Measurements from ENCODE around the gene PSME3IP1.

PSME3IP1 gene

GRCh38 chr16:57229079-57229478 is 43.2 kb upstream of the PSME3IP1 start:
- DNase-seq (ENCODE audit: low read depth) = no peak
- no peak for TF ChIP-seq CTCF (IDR thresholded peaks at IDR 0.05; ENCODE audit: low read depth, low read length, missing control alignments)
- no peak overlapping the region for H3K4me3 ChIP-seq (ENCODE audit: low read depth, low read length)

- DNase-seq (ENCODE audit: low read depth) = no peak
- H3K4me3 ChIP-seq (ENCODE audit: low read depth, low read length) = no peak overlapping the region
- no peak for TF ChIP-seq CTCF (IDR thresholded peaks at IDR 0.05; ENCODE audit: low read depth, low read length, missing control alignments)
These were observed 41.1 kb upstream of the PSME3IP1 start for GRCh38 chr16:57226701-57227621.

- no peak overlapping the region for H3K4me3 ChIP-seq (ENCODE audit: low read depth, low read length)
- DNase-seq (ENCODE audit: low read depth) = no peak
- TF ChIP-seq CTCF (IDR thresholded peaks at IDR 0.05; ENCODE audit: low read depth, low read length, missing control alignments) = no peak
These were observed 40.1 kb upstream of the PSME3IP1 start for GRCh38 chr16:57225978-57226377.

DNA sequence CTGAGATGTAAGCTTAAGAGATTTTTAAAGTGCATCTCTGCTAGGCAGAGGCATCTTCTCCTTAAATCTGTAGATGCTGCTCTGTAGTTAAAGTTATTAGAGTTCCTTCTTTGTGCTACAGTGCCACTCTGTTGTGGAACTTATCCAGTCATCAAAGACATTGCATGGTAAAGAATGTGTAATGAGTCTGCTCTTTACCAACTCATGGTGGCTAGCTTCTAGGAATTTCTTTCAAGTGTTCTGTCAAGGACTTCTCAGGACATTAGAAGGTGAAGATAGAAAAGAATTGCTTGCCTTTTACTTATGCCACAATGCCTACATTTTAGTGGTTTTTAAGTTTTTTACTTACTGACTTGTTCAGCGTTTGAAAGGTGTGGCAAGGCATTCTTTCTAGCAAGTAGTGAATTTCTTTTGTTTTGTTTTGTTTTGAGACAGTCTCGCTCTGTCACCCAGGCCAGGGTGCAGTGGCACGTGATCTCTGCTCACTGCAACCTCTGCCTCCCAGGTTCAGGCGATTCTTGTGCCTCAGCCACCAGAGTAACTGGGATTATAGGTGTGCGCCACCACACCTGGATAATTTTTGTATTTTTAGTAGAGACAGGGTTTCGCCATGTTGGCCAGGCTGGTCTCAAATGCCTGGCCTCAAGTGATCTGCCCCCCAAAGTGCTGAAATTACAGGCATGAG is 39.0 kb upstream of the PSME3IP1 start:
- no peak overlapping the region for H3K4me3 ChIP-seq (ENCODE audit: low read depth, low read length)
- TF ChIP-seq CTCF (IDR thresholded peaks at IDR 0.05; ENCODE audit: low read depth, low read length, missing control alignments) = no peak
- no peak for DNase-seq (ENCODE audit: low read depth)

DNA sequence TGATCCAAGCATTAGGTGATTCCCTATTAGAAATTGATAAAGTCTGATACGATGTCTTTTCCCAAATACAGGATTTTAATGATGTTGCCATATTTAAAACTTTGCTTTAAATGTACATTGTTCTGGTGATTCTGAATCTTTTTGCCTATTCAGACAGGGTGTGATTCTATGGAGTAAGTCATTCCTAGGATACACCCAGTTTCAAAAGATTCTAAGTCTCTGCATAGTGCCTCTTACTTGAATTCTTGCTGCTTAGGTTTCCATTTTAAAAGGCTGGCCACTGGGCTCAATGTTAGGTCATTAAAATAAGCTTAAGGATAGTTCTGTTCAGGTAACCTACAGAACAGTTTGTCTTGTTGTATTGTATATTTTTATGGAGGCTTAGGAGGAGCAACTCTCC is 37.2 kb upstream of the PSME3IP1 start:
- no peak for DNase-seq (ENCODE audit: low read depth)
- no peak for TF ChIP-seq CTCF (IDR thresholded peaks at IDR 0.05; ENCODE audit: low read depth, low read length, missing control alignments)

DNA sequence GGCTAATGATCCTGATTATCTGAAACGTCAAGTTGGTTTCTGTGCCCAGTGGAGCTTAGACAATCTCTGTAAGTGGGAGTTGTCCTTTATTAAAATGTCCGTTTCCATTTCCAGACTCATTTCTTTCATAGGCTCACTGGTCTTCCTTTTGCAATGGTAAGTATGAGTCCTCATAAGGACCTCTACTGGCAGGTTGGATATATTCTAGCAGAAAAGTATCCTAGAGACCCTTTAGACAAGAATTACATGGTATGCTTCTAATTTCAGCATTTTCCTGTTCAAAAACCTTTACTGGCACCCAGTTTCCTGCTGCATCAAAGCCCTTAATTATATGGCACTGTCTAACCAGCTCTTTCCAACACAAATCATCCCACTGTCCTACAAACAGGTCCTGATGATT is 31.1 kb upstream of the PSME3IP1 start:
- no peak for TF ChIP-seq CTCF (IDR thresholded peaks at IDR 0.05; ENCODE audit: low read depth, low read length, missing control alignments)
- no peak for DNase-seq (ENCODE audit: low read depth)

More for the DNA sequence above, 37.2 kb upstream of the PSME3IP1 start:
- H3K4me3 ChIP-seq (ENCODE audit: low read depth, low read length) = no peak overlapping the region

More for the DNA sequence above, 31.1 kb upstream of the PSME3IP1 start:
- no peak overlapping the region for H3K4me3 ChIP-seq (ENCODE audit: low read depth, low read length)
